ENCODE measurements around the gene MAP3K20. TPM values are rescaled to one million over a fixed set of nuclear protein-coding genes. Genes with fewer than 3 reads are reported as not detected.

The MAP3K20 gene
- total and polyA plus RNA-seq, 2 of the 8 experiments (the other 6 are each of a cell fraction or from before 2014, with no cell fraction given), result 3.1 to 11.1 TPM

- Histone ChIP-seq H2BK20ac (ENCODE audit: low read length) (no peak overlapping the region), H2BK12ac (ENCODE audit: low read depth, low read length) (no peak overlapping the region), H2AK5ac (ENCODE audit: low read depth, low read length) (no peak overlapping the region), H3K36me3 (ENCODE audit: control insufficient read depth in 2 of 4, insufficient read depth in 4 of 4, low read length in 3 of 4) (no peaks in the 10 kb centered on the region), H3K4me3 (ENCODE audit: extremely low read depth in 1 of 4, insufficient read depth in 2 of 4, low read depth in 3 of 4, low read length in 4 of 4) (no peak overlapping the region), H2AFZ (ENCODE audit: low read length) (no peak overlapping the region), H4K91ac (replicated peaks; ENCODE audit: insufficient read length, low read length) (no peak overlapping the region), H4K8ac (ENCODE audit: extremely low read depth, insufficient read depth, low read length) (no peak overlapping the region), H2BK5ac (ENCODE audit: low read depth, low read length) (no peak overlapping the region), H3K4me2 (ENCODE audit: insufficient read depth in 1 of 2, low read depth in 2 of 2, low read length in 2 of 2) (no peak overlapping the region), H4K5ac (ENCODE audit: insufficient read length, low read depth, low read length) (no peak overlapping the region), H3K23ac (ENCODE audit: insufficient read length) (no peak overlapping the region), H3K79me2 (ENCODE audit: control insufficient read depth in 1 of 2, insufficient read depth in 2 of 2, low read length in 2 of 2) (no peaks in the 10 kb centered on the region), H3K18ac (ENCODE audit: extremely low read depth, low read length) (no peak overlapping the region), H3K56ac (replicated peaks; ENCODE audit: insufficient read length, low read depth, low read length) (no peak overlapping the region), H3K79me1 (ENCODE audit: low read depth, low read length) (no peaks in the 10 kb centered on the region), H4K20me1 (replicated peaks in 1 of 2; ENCODE audit: control insufficient read depth in 1 of 2, insufficient read depth in 2 of 2, low read length in 2 of 2) (no peaks in the 10 kb centered on the region), H3K9ac (replicated peaks in 1 of 4; ENCODE audit: extremely low read depth in 1 of 4, low read depth in 3 of 4, low read length in 3 of 4) (no peak overlapping the region), H3K27ac (ENCODE audit: low read depth, low read length) (no peak overlapping the region), H3K4ac (replicated peaks; ENCODE audit: insufficient read length, low read depth, low read length) (no peak overlapping the region), H2BK15ac (ENCODE audit: low read length) (no peak overlapping the region), H2BK120ac (replicated peaks; ENCODE audit: low read depth, low read length) (no peak overlapping the region), H3K23me2 (ENCODE audit: low read depth, low read length) (no peaks in the 10 kb centered on the region), H3K27me3 (replicated peaks in 1 of 4; ENCODE audit: control insufficient read depth in 3 of 4, extremely low read depth in 1 of 4, insufficient read depth in 3 of 4, low read length in 3 of 4) (no peaks in the 10 kb centered on the region), H3K9me3 (ENCODE audit: insufficient read depth in 2 of 2, low read depth in 1 of 2, low read length in 1 of 2) (no peaks in the 10 kb centered on the region), H3K4me1 (replicated peaks in 1 of 4; ENCODE audit: control insufficient read depth in 3 of 4, insufficient read depth in 4 of 4, low read length in 3 of 4) (no peaks in the 10 kb centered on the region), H3K14ac (ENCODE audit: insufficient read length) (no peak overlapping the region)
- ChIA-PET POLR2A (ENCODE audit: partially characterized antibody) (no interaction called here), CTCF (ENCODE audit: partially characterized antibody) (interaction anchor here (1.1 to 3.0 kb wide), 6 partner anchors 8 to 117 kb away, joined by 3 to 40 read pairs (median 8); no protein-coding TSS in a partner anchor)
- WGBS, 2 experiments (ENCODE audit: extremely low coverage in 1 of 2, insufficient coverage in 1 of 2, insufficient read length in 1 of 2, insufficient replicate concordance in 2 of 2, low coverage in 1 of 2, low lambda C conversion rate in 2 of 2, missing lambda C conversion rate in 1 of 2), result 90% methylated on average over 3 of the region's 3 CpGs; no CpG with 5 or more reads in 1 of the 2 experiments
- no peak for DNase-seq (ENCODE audit: low read depth in 1 of 2, low spot score in 2 of 2)
- no peak for FAIRE-seq
- TF ChIP-seq MAFK (IDR thresholded peaks at IDR 0.05; ENCODE audit: low read depth, low read length) (no peak), KDM4A (IDR thresholded peaks at IDR 0.05; ENCODE audit: low read depth, low read length, severe bottlenecking) (no peak), CBX8 (IDR thresholded peaks at IDR 0.05; ENCODE audit: borderline replicate concordance, low read depth, low read length) (no peak), POLR2A (IDR thresholded peaks at IDR 0.05; ENCODE audit: control extremely low read depth in 1 of 2, low read depth in 2 of 2, low read length in 2 of 2) (no peak), CEBPB (IDR thresholded peaks at IDR 0.05; ENCODE audit: low read depth, low read length) (no peak), JUND (IDR thresholded peaks at IDR 0.05; ENCODE audit: low read length) (no peak), CTBP2 (IDR thresholded peaks at IDR 0.05; ENCODE audit: borderline replicate concordance, insufficient read depth, insufficient read length, low read length) (no peak), SIN3A (conservative IDR thresholded peaks at IDR 0.05 in 1 of 2, IDR thresholded peaks at IDR 0.05 in 1 of 2; ENCODE audit: low read depth in 1 of 2, low read length in 2 of 2) (no peak), EP300 (IDR thresholded peaks at IDR 0.05; ENCODE audit: borderline replicate concordance in 1 of 2, low read depth in 2 of 2, low read length in 2 of 2) (no peak), SP4 (IDR thresholded peaks at IDR 0.05; ENCODE audit: low read length) (no peak), SIRT6 (IDR thresholded peaks at IDR 0.05; ENCODE audit: low read length) (no peak), CHD2 (IDR thresholded peaks at IDR 0.05; ENCODE audit: low read length) (no peak), SAP30 (IDR thresholded peaks at IDR 0.05; ENCODE audit: insufficient read depth, insufficient replicate concordance, low read length) (no peak), KDM1A (IDR thresholded peaks at IDR 0.05; ENCODE audit: borderline replicate concordance, low read length) (no peak)
Measured at GRCh38 chr2:173092844-173093402, 17.3 kb downstream of the MAP3K20 start.

Data from H1 (cell line).